H7 (cell line): ENCODE data around the gene EVI2A. TPM values are rescaled to one million over a fixed set of nuclear protein-coding genes. Genes with fewer than 3 reads are reported as not detected.
"Not testable (repeated sequence)": the region's sequence is repeated elsewhere in the genome, so short reads cannot be mapped to it uniquely, and the experiment has no call there.

ENCODE experiments used
- DNase-seq: peaks from one replicate; pipeline ENCODE4 v3.0.0; 2012
- H3K27me3 ChIP-seq: 2 replicates; pipeline ENCODE4 v1.6.0; 2011; ENCODE audit warnings: mild to moderate bottlenecking, low read length; ENCODE audit not compliant: control insufficient read depth, insufficient read depth
- H3K36me3 ChIP-seq: replicated peaks from 2 replicates; pipeline ENCODE4 v1.5.1; 2011; ENCODE audit warnings: low read length; ENCODE audit not compliant: control insufficient read depth, insufficient read depth
- H3K4me3 ChIP-seq: 2 replicates; pipeline ENCODE4 v1.5.1; 2011; ENCODE audit warnings: low read depth, mild to moderate bottlenecking, control low read depth, low read length, moderate library complexity; ENCODE audit not compliant: insufficient read depth
- total RNA-seq: library from RNA; depleted of rRNA; stranded (reverse); fragments of >200 nt; shearing (Covaris generic); gene quantifications from 2 replicates; pipeline ENCODE4 v1.2.3, GENCODE V29; 2014

The EVI2A gene
- total RNA-seq, 1 experiment from 2014 or later = not detected

DNA sequence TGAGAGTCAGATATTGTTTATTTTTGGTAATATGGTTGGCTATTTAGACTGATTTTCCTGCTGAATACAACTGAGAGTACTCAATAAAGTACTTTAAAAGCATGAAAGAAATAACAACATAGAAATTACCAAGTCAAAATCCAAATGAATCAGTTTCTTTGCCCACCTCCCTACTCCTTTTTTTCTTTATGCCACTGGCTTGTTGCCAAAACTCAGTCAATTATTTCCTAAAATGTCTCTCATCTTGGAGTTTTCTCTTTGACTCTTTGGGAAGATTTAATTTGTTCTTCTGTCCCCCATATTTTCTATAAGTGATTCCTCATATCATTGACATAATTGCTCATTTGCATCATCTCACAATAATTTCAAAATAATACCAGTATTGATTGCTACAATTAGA is 21.8 kb downstream of the EVI2A start:
- DNase-seq = no peak
- no peak overlapping the region for H3K4me3 ChIP-seq
- H3K36me3 ChIP-seq = no peaks in the 10 kb centered on the region
- H3K27me3 ChIP-seq = no peaks in the 10 kb centered on the region

DNA sequence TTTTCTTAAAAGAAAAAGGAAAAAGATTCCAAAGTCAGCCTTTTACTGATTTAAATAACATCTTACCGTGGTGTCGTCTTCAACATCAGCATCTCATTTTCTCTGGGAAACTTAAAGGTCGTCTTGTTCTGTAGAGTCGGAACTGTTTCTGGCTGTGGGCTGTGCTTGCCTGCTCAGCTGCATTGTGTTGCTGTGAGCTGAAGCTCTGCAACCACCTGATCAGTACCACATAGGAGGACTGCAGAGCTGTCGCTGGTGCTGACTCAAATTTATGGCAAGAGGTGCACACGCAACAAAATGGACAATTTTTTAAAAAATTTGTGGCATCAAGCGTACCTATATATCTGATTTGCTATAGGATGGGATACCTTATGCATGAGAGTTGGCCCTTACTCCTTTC is 24.3 kb downstream of the EVI2A start, which contains the start of gene OMG:
TSS of gene OMG (minus strand) at position 150 of the 400 bp plus-strand sequence. CDS start 908 bp downstream, outside the sequence.
- DNase-seq = no peak
- Histone ChIP-seq H3K27me3 (no peaks in the 10 kb centered on the region), H3K36me3 (no peaks in the 10 kb centered on the region), H3K4me3 (no peak within 1 kb of the TSS)

DNA sequence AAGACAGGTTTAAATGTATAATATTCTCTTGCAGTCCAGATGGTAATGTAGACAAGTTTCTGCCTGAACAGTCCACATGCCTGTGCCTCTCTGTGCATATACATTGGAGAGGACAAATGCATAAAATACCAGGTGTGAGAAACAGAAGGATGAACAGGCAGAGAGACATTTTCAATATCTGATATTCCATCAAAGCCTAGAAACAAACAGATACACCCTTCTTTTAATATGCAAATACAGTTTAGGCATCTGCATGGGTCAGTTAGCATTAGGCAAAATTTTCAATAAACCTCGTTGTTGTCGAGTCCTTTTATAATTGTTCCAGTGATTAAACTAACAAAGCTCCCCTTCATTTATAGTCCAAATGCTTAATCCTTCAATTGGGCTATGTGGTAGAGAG is 25.3 kb downstream of the EVI2A start:
- no peaks in the 10 kb centered on the region for H3K27me3 ChIP-seq
- no peak overlapping the region for H3K4me3 ChIP-seq
- H3K36me3 ChIP-seq = no peaks in the 10 kb centered on the region
- no peak for DNase-seq

DNA sequence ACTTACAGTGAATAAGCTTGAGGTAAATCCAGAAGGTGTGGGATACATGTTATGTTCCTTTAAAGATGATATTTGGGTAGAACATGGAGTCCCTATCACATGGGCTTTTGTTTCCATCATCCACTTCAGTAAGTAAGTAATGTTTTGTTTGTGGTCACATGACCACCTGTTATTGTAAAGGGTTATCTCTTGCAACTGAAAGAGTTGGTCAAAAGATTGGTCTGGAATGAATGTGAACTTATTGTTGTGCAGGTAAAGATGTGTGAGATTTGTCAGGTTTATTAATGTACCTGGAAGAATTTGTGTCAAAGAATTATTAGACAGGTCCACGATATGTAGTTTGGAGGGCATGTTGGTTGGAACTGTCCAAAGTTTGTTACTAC is 25.9 kb downstream of the EVI2A start:
- DNase-seq = no peak
- H3K4me3 ChIP-seq = no peak overlapping the region
- no peaks in the 10 kb centered on the region for H3K27me3 ChIP-seq
- H3K36me3 ChIP-seq = no peaks in the 10 kb centered on the region

DNA sequence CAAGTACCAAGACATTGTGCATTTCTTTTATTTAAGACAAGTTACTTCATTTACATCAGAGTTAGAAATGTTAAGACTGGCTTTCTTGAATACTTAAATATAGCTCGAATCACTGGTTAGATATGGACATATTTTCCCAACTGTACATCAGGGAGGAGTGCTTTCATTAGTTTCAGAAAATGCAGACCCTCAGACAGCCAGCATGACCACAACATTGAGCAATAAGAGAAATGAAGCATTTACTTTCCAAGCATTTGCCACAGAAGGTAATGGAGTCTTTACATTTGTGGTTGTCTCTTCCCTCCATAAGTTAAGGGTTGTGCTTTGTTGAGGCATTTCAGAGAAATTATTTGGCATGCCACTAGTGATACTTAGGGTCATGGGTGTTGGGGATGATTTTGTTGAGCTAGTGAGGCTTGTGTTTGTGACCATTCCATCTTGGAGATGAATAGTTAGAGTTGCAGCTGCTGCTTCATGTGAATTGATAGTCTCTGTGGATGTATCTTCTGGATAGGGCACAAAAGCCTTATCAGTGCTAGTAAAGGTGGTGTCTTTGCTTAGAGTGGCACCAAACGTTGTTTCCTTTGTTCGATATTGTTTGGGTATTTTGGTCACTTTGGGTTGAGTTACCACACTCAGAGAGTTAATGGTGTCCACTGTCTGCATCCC is 26.5 kb downstream of the EVI2A start:
- no peak overlapping the region for H3K4me3 ChIP-seq
- no peak for DNase-seq

DNA sequence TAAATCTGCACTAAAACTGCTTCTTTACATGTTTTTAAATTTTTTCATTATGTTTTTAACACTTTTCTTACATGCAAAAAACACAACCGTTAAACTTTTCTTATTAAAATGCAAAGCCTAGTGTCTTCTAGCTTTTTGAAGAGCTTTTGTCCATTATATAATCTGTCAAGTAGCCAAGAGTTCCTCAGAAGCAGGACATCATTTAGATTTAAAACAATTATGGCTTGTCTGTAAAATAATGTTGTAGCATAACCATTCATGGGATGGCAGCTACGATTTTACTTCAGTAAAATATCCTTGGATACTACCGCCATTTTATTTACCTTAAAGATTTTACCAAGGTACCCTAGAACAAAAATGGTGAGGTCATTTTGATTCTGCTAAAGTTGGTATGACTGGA is 27.2 kb downstream of the EVI2A start:
- DNase-seq = no peak
- Histone ChIP-seq H3K4me3 (no peak overlapping the region), H3K36me3 (no peaks in the 10 kb centered on the region), H3K27me3 (no peaks in the 10 kb centered on the region)

More for the DNA sequence above, 26.5 kb downstream of the EVI2A start:
- H3K27me3 ChIP-seq = no peaks in the 10 kb centered on the region
- H3K36me3 ChIP-seq = no peaks in the 10 kb centered on the region

DNA sequence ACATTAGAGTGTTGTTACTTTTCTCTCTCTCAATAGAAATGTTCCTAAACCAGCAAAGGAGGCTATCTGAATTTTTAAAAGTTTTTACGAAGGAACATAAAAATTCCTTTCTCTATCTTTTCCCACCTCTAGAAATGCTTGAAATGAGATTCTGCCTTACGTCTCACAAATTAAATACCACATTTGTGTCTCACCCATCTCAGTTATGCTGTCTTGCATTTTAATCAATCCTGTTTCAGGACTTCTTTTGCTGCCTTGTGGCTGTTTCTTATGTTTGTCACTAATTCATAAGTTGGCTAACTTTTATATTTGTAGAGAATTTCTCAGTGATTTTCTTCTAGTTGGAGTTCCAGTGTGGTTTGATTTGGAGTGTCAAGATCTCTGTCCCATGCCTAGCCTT is 27.8 kb downstream of the EVI2A start:
- Histone ChIP-seq H3K36me3 (no peaks in the 10 kb centered on the region), H3K4me3 (no peak overlapping the region), H3K27me3 (no peaks in the 10 kb centered on the region)
- no peak for DNase-seq

DNA sequence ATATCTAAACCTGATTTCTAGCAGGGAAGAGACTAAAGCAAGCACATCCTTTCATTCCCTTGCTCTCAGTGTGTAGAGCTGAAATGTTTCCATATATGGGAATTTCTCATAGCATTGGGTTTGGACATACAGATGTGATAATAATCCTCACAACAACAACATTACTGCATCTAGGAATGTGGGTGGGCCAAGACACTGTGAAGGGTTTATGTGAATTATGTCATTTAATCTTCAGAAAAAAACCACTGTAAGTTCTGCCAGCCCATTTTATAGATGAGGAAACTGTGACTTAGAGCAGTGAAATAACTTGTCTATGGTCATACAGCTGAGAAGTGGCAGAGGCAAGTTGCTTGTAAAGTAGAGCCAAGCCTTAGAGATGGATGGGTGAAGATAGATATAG is 29.6 kb downstream of the EVI2A start:
- no peak overlapping the region for H3K4me3 ChIP-seq
- H3K27me3 ChIP-seq = no peaks in the 10 kb centered on the region
- no peak for DNase-seq
- H3K36me3 ChIP-seq = no peaks in the 10 kb centered on the region

DNA sequence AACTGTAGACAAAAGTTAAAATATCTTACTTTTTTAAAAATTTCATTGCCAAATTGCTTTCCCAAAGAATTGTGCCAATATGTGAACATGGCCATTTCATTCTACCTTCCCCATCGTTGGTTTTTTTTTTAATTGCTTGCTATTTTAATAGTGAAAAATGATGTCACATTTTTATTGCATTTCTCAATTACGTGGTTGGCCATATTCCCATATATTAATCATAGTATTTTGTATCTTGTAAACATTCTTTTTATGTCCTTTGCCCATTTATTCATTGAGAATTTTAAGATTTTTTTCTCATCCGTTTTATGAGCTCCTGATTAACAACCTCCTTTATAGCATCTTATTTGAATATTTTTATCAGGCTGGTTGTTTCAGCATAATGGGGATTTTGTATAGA is 31.6 kb downstream of the EVI2A start:
- Histone ChIP-seq H3K27me3 (no peaks in the 10 kb centered on the region), H3K4me3 (no peak overlapping the region), H3K36me3 (no peaks in the 10 kb centered on the region)
- DNase-seq = no peak

DNA sequence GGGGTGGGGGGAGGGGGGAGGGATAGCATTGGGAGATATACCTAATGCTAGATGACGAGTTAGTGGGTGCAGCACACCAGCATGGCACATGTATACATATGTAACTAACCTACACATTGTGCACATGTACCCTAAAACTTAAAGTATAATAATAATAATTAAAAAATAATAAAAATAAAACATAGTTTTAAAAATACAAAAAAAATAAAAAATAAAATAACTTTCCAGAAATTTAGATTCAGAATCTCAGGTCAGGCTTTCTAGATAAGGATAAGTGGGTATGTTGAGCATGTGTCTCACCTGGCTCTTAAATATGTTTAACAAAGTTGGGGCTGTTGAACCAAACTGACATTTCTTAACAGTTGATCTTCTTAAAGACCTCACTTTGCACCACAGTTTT is 33.5 kb downstream of the EVI2A start:
- not testable (repeated sequence) for H3K4me3 ChIP-seq, H3K36me3 ChIP-seq, DNase-seq, H3K27me3 ChIP-seq

DNA sequence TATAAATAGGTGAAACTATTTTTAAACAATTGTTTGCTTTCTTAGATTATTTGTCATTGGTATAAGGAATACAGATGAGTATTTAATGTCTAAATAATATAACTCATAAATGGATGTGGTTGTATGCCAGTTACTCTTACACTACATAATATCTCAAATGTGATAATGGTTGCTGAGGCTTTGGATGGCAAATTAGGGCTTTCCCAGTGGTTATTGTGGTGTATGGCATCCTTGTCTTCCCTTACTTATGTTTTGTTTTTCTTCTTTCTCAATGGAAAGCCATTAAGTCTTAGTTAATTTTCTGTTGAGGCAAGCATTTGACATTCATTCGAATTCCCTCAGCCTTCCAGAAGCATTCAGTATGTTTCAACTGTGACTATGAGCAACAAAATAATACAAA is 34.8 kb downstream of the EVI2A start:
- no peak for DNase-seq
- no peaks in the 10 kb centered on the region for H3K36me3 ChIP-seq
- no peaks in the 10 kb centered on the region for H3K27me3 ChIP-seq
- H3K4me3 ChIP-seq = no peak overlapping the region

DNA sequence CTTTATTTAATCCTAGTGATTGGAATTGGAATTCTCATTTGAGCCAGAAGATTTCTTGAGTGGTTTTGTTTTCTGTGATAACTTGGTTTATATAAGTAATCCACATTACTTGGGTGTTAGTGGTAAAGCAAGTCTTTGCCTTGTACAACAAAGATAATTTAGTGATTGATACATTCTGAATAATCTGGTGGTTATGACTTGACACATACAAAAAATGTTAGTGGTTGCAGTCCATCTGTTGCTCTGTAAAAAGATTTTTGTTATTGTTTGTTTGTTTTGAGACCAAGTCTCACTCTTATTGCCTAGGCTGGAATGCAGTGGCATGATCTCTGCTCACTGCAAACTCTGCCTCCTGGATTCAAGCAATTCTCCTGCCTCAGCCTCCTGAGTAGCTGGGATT is 37.6 kb downstream of the EVI2A start:
- no peak for DNase-seq
- Histone ChIP-seq H3K27me3 (no peaks in the 10 kb centered on the region), H3K36me3 (no peaks in the 10 kb centered on the region), H3K4me3 (no peak overlapping the region)

DNA sequence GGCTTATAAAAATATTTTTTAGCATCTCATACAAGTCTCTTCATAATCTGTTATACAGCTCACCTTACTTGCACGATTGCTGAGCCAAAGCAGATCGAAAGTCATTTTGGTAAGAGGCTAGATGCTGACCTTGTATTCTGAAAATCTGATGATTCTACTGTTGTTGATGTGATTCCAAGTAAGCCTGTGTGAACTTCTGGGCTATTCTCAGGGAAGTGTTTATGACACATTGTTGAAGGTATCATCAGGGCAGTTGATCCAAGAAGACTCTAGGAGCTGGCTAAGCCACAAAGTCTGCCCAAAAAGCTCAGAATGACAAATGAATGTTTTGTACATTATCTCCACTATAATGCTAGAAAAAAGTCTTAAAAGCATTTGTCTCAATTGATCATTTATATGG is 40.4 kb downstream of the EVI2A start:
- DNase-seq = no peak
- H3K27me3 ChIP-seq = no peaks in the 10 kb centered on the region
- no peak overlapping the region for H3K4me3 ChIP-seq
- no peaks in the 10 kb centered on the region for H3K36me3 ChIP-seq

DNA sequence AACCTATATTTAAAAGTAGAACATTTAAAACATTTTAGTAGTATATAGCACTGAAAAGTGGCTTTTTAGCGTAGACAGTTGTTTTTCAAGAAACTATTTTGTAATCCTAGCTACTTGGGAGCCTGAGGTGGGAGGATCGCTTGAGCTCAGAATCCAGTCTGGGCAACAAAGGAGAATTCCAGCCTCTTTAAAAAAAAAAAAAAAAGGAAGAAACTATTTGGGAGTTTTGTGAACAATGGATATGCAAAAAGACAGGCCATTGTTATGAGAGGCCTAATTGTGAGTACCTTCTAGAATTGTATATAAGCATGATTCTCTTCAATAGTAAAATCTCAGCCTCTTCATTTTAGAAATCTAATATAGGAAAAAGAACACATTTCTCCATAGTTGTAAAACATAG is 42.0 kb downstream of the EVI2A start:
- Histone ChIP-seq H3K27me3 (no peaks in the 10 kb centered on the region), H3K36me3 (no peaks in the 10 kb centered on the region), H3K4me3 (no peak overlapping the region)
- peak; percentile 10 for DNase-seq

DNA sequence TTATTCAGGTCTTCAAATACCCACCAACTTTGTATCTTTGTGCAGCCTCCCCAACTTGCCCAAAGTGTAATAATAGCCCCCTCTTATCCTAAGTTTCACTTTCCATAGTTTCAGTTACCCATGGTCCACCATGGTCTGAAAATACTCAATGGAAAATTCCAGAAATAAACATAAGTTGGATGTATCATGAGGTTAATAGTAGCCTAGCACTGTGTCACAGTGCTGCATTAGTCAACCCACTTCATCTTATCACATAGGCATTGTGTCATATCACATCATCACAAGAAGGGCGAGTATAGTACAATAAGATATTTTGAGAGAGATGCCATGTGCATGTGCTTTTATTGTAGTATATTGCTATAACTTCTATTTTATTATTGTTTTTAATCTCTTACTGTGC is 46.3 kb downstream of the EVI2A start:
- no peak for DNase-seq
- Histone ChIP-seq H3K4me3 (no peak overlapping the region), H3K27me3 (no peaks in the 10 kb centered on the region), H3K36me3 (no peaks in the 10 kb centered on the region)

DNA sequence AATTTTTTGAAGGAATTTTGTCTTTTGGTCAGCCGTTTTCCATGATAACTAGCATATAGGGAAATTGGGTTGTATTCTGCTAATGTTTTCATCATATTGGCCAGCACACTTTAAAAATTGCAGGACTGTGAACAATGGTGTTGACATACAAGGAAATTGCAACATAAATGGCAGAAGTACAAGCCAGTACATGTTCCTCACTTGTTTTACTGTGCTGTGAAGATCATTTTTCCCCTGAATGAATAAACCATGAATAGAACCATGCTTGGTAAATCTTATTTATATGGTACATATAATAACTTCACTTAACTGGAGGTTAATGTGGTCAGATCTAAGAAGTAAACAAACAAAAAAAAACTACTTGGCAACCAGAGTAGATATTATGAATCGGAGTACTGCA is 47.2 kb downstream of the EVI2A start:
- no peak for DNase-seq
- H3K27me3 ChIP-seq = no peaks in the 10 kb centered on the region
- H3K4me3 ChIP-seq = no peak overlapping the region
- no peaks in the 10 kb centered on the region for H3K36me3 ChIP-seq
